Progenitor cell of endocrine pancreas (in vitro differentiated cells): Measurements from ENCODE around the gene SMPD3. TPM values are rescaled to one million over a fixed set of nuclear protein-coding genes. Genes with fewer than 3 reads are reported as not detected.

Source experiments
- DNase-seq: peaks from one replicate; pipeline ENCODE4 v3.0.0; 2021; ENCODE audit warnings: low spot score; ENCODE audit not compliant: unreplicated experiment
- H3K27ac Mint-ChIP-seq: 2 replicates; pipeline ENCODE4 v1.8.0; 2021; ENCODE audit warnings: mild to moderate bottlenecking, moderate library complexity, mixed read lengths
- H3K27me3 Mint-ChIP-seq: 2 replicates; pipeline ENCODE4 v1.8.0; 2021; ENCODE audit warnings: mixed read lengths
- H3K36me3 Mint-ChIP-seq: 2 replicates; pipeline ENCODE4 v1.8.0; 2022; ENCODE audit warnings: mixed read lengths; ENCODE audit not compliant: insufficient read depth
- H3K4me1 Mint-ChIP-seq: 2 replicates; pipeline ENCODE4 v1.8.0; 2021; ENCODE audit warnings: low read depth, mixed read lengths
- H3K4me3 Mint-ChIP-seq: 2 replicates; pipeline ENCODE4 v1.8.0; 2021; ENCODE audit warnings: low read depth, mild to moderate bottlenecking, moderate library complexity, mixed read lengths
- H3K9me3 Mint-ChIP-seq: 2 replicates; pipeline ENCODE4 v1.8.0; 2021; ENCODE audit warnings: low read depth, mixed read lengths
- total RNA-seq: library from RNA; stranded (reverse); gene quantifications from 2 replicates; pipeline ENCODE4 v1.2.1, GENCODE V29; 2021
- TF ChIP-seq, protein P1 (sequence below): fragments of 200-600 bp; sonication (generic); IDR thresholded peaks from one replicate; pipeline ENCODE4 v1.5.0; 2021; ENCODE audit warnings: antibody characterized with exemption, mild to moderate bottlenecking; ENCODE audit not compliant: unreplicated experiment

The SMPD3 gene
- total RNA-seq, 1 donor from 2014 or later: 1.7 TPM

DNA sequence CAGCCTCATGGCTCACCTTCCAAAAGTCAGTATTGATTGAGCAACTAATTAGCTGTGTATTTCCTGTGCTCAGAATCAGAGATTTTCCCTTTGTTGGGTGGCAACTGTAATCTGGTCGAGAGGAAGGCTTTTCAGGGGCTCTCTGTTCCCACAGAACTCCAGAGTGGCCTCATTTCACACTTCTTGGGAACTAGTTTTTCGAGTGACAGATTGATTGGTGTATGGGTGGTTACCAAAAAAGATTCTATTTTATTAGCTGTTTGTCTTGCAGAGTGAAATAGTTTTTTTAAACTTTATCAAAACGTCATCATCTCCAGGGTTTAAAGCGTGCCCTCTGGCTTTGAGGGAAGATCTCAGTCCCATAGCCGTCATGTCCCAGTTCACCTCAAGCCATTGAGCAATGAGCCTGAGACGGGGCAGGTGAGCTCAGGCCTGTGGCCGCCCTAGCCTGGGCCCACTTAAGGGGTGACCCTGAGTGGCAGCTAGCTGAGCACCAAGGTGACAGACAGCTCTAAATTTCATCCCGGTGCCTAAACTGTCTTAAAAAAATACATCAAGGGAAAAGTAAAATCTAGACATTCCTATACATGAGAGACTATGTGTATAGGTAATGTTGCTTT, 53.0 kb downstream of the SMPD3 start:
- H3K4me3 Mint-ChIP-seq: no peak overlapping the region
- H3K4me1 Mint-ChIP-seq: peaks cover 25% of the 10 kb centered on the region
- no peaks in the 10 kb centered on the region for H3K27me3 Mint-ChIP-seq
- H3K27ac Mint-ChIP-seq: peak overlapping the region; percentile 66
- no peaks in the 10 kb centered on the region for H3K9me3 Mint-ChIP-seq
- DNase-seq: no peak
- TF ChIP-seq, protein P1, sequence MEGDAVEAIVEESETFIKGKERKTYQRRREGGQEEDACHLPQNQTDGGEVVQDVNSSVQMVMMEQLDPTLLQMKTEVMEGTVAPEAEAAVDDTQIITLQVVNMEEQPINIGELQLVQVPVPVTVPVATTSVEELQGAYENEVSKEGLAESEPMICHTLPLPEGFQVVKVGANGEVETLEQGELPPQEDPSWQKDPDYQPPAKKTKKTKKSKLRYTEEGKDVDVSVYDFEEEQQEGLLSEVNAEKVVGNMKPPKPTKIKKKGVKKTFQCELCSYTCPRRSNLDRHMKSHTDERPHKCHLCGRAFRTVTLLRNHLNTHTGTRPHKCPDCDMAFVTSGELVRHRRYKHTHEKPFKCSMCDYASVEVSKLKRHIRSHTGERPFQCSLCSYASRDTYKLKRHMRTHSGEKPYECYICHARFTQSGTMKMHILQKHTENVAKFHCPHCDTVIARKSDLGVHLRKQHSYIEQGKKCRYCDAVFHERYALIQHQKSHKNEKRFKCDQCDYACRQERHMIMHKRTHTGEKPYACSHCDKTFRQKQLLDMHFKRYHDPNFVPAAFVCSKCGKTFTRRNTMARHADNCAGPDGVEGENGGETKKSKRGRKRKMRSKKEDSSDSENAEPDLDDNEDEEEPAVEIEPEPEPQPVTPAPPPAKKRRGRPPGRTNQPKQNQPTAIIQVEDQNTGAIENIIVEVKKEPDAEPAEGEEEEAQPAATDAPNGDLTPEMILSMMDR: no peak
- H3K36me3 Mint-ChIP-seq: no peaks in the 10 kb centered on the region

DNA sequence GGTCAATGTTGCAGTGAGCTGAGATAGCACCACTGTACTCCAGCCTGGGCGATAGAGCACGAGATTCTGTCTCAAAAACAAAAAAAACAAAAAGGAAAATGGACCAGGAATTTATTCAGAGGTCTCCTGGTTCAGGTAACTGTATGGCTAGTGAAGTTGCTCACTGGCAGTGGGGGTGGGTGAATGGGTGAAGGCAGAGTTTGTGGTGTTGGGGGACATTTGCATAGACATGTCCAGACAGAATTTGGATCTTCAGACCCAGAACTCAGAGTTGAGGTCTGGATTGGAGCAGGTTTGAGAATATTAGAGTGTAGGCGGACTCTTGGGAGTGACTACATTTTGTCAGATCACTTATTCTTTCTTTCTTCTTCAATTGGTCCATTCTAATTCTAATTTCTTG, 55.0 kb downstream of the SMPD3 start:
- H3K4me1 Mint-ChIP-seq: peaks cover 25% of the 10 kb centered on the region
- DNase-seq: no peak
- no peaks in the 10 kb centered on the region for H3K27me3 Mint-ChIP-seq
- H3K4me3 Mint-ChIP-seq: no peak overlapping the region
- TF ChIP-seq, protein P1: no peak
- peak overlapping the region; percentile 3 for H3K27ac Mint-ChIP-seq
- H3K36me3 Mint-ChIP-seq: no peaks in the 10 kb centered on the region
- H3K9me3 Mint-ChIP-seq: no peaks in the 10 kb centered on the region

DNA sequence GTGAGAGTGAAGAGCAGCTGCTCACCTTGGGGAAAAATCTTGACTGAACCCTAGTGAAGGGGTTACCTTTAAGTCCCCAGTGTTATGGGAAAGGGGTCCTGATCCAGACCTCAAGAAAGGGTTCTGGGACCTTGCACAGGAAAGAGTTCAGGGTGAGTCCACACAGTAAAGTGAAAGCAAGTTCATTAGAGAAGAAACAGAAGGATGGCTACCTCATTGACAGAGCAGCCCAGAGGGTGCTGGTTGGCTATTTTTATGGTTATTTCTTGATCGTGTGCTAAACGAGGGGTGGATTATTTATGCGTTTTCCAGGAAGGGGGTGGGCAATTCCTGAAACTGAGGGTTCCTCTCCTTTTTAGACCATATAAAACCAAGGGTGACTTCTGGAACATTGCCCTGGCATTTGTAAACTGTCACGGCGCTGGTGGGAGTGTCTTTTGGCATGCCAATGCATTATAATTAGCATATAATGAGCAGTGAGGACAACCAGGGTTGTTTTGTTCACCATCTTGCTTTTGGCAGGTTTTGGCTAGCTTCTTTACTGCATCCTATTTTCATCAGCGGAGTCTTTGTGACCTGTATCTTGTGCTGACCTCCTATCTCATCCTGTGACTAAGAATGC, 58.4 kb downstream of the SMPD3 start:
- H3K27ac Mint-ChIP-seq: no peak overlapping the region
- H3K4me1 Mint-ChIP-seq: peaks cover 12% of the 10 kb centered on the region
- H3K4me3 Mint-ChIP-seq: no peak overlapping the region
- TF ChIP-seq, protein P1: no peak
- no peak for DNase-seq
- no peaks in the 10 kb centered on the region for H3K36me3 Mint-ChIP-seq
- no peaks in the 10 kb centered on the region for H3K27me3 Mint-ChIP-seq
- H3K9me3 Mint-ChIP-seq: no peaks in the 10 kb centered on the region

DNA sequence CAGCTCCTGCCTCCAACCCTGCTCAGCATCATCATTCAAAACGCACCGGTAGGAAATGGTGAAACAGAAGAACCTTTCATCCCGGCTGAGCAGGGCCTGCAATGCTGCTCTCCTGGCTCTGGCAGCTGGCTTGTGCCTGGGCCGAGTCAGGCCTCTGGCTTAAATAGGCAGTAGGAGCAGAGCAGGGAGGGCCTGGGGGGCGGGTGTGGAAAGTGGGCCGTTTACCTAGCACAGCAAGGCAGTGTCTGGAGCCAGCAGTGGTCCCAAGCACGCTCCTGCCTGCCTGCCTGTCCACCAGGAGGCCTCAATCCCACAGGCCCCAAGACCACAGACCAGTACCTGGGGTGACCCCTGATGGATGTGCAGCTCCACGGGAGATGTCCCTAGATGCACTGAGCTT, 59.3 kb downstream of the SMPD3 start:
- Mint-ChIP-seq H3K4me3 (no peak overlapping the region), H3K27ac (no peak overlapping the region), H3K9me3 (no peaks in the 10 kb centered on the region), H3K4me1 (peaks cover 11% of the 10 kb centered on the region), H3K27me3 (no peaks in the 10 kb centered on the region), H3K36me3 (no peaks in the 10 kb centered on the region)
- DNase-seq: no peak
- TF ChIP-seq, protein P1: no peak

DNA sequence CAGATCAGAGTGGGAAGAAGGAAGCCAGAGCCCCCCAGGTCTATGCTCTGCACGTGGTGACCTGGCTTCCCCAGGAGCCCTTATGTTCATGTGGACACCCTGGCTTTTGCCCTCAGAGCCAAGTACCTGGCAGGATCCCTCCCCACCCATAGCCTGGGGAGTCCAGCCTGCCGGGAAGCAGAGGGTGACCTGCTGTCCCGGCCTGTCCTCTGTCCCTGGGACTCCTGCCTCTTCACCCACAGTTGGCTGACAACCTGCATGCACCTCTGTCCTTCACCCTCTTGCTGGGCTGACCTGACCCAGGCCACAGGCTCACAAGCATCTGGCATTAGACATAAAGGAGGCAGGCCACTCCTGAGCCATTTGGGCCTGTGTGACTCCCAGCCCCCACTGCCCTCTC, 60.2 kb downstream of the SMPD3 start:
- H3K36me3 Mint-ChIP-seq: no peaks in the 10 kb centered on the region
- H3K27me3 Mint-ChIP-seq: no peaks in the 10 kb centered on the region
- H3K9me3 Mint-ChIP-seq: no peaks in the 10 kb centered on the region
- H3K4me3 Mint-ChIP-seq: no peak overlapping the region
- peaks cover 11% of the 10 kb centered on the region for H3K4me1 Mint-ChIP-seq
- H3K27ac Mint-ChIP-seq: no peak overlapping the region
- TF ChIP-seq, protein P1: no peak
- no peak for DNase-seq
